Activated T-cell treated with anti-CD3 and anti-CD28 coated beads for 4 hours (primary cell): ENCODE results near the gene DIPK2B.

Experiments used
- DNase-seq: peaks from one replicate; pipeline ENCODE4 v3.0.0-alpha.2; 2020

DIPK2B gene, protein sequence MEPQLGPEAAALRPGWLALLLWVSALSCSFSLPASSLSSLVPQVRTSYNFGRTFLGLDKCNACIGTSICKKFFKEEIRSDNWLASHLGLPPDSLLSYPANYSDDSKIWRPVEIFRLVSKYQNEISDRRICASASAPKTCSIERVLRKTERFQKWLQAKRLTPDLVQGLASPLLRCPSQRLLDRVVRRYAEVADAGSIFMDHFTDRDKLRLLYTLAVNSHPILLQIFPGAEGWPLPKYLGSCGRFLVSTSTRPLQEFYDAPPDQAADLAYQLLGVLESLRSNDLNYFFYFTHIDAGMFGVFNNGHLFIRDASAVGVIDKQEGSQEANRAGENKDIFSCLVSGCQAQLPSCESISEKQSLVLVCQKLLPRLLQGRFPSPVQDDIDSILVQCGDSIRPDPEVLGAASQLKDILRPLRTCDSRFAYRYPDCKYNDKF

GRCh38 chrX:45200741-45201234, at the start of gene DIPK2B:
TSS of gene DIPK2B (minus strand) at chrX:45200876. CDS start at chrX:45200826, 50 bp downstream.
- DNase-seq, result no peak

DNA sequence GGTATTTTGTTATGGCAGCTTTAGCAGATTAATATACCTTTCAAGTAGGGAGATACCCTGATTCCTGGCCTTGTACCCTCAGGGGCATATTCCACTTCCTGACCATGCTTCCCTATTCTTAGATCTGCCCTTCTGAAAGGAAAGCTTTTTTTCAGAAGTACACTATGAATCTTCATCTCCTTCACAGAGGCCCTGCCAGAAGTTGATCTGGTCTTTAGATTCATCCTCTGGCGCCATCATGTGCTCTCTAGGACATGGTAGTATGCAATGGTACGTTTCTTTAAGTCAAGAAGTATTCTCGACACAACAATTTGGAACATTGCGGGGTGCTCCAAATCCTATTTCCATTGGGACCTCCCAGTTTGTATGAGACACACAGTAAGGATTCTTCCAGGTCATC, 39.6 kb upstream of the DIPK2B start:
- no peak for DNase-seq

- DNase-seq, result no peak
Observed at GRCh38 chrX:45238489-45238888, 37.8 kb upstream of the DIPK2B start.

GRCh38 chrX:45233531-45233930, 32.9 kb upstream of the DIPK2B start:
- no peak for DNase-seq

- DNase-seq, result no peak
Observed at GRCh38 chrX:45232139-45232538, 31.5 kb upstream of the DIPK2B start.

GRCh38 chrX:45230410-45230809, 29.7 kb upstream of the DIPK2B start:
- no peak for DNase-seq

GRCh38 chrX:45229348-45229747, 28.7 kb upstream of the DIPK2B start:
- DNase-seq, result no peak

- DNase-seq, result no peak
Observed at GRCh38 chrX:45228126-45228525, 27.4 kb upstream of the DIPK2B start.

DNA sequence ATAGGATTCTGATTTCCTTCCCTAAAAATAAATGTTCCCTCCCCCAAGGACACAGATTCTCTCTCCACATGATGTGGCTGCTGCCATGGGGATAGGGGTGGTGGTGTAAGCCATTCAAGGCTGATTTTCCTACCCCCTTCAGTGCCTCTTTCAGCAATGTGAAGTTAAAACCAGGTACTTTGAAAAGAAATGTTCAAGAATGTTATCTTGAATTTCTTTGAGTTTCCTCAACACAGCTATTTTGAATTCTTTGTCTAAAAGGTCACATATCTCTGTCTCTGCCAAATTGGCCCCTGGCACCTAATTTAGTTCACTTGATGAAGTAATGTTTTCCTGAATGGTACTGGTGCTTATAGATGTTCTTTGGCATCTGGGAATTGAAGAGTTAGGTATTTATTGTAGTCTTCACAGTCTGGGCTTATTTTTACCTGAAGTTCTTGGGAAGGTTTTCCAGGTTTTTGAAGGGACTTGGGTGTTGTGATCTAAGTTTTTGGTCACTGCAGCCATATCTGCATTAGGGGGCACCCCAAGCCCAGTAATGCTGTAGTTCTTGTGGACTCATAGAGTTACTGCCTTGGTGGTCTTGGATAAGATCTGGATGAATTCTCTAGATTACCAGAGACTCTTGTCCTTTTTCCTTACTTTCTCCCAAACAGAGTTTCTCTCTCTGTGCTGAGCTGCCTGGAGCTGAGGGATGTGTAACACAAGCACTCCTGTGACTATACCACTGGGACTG, 7.6 kb upstream of the DIPK2B start:
- DNase-seq, result no peak

- DNase-seq, result no peak
Observed at GRCh38 chrX:45202171-45202570, 1.5 kb upstream of the DIPK2B start.

GRCh38 chrX:45198706-45199105, 2.0 kb downstream of the DIPK2B start:
- DNase-seq, result no peak

DNA sequence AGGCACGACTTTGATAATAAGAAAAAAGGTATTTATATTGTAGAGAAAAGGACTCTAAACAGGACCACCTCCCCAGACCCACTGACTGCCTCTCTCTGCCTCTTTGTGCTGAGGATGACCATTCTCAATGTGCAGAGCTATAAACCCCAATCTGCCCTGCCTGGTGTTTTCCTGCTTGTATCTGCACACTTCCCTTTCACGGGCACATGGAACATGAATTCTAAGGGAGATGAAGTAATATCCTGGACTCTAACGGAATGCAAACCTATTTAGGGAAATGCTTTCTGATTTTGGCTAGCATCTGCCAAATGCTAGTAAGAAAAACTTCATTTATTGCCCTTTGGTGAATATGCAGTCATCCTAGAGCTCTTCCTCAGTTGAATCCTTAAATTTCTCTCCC, 2.4 kb downstream of the DIPK2B start:
- DNase-seq, result no peak

DNA sequence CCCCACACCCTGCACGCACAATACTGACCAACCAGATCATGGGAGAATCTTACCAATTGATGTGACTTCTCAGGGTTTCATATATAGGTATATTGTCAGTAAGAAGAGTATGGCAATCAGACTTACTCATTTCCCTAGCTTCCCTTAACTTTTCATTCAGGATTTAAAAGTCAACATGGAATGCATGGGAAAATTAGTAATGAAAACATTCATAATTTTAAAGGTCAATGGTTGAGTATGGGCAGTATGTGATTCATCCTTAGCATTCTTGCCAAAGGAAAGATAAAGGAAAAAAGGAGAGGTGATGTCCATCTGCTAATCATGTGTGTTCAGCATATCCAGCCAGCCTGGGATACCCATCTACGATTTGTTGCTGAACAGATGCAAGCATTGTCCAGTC, 4.0 kb downstream of the DIPK2B start:
- no peak for DNase-seq

DNA sequence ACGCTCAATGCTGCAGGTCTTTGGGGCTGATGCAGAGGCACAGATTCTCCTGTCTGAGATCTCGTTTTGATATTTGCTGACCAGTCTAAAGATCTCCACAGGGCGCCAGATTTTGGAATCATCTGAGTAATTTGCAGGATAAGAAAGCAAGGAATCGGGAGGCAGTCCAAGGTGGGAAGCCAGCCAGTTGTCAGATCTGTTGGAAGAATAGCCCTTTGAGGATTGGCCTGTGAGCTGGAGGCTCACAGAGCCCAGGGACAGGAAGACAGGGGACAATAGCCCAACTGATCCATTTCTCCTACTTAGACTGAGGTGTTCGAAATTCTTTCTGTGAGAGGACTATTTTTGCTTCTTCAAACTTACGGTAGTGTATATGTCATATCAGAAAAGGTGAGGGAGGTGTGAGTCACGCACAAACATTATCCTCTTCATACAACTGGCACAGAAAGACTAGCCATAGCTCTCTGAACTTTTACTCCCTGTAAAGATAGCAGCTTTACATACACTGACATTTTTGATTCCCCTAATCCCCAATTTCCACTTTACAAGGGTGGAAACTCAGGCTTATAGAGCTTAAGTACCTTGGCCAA, 8.8 kb downstream of the DIPK2B start:
- DNase-seq, result no peak

DNA sequence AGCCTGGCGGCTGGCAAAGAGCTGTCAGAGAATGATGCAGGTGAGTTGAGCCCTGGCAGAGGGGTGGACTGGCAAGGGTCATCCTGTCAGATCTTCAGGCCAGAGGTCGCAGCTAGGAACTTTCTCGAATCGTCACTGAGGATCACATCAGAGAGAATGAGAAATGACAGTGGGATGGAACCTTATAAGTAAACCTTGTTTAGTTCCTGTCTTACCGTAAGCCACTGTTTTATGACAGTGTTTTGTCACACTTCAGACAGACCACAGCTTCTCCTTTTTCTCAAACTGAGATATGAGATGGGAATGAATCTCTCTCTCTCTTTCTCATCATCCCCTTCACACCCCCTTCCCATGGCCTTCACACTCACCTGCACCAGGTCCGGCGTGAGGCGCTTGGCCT, 9.3 kb downstream of the DIPK2B start:
- DNase-seq, result no peak

- no peak for DNase-seq
Observed at GRCh38 chrX:45187731-45188130, 12.9 kb downstream of the DIPK2B start.

DNA sequence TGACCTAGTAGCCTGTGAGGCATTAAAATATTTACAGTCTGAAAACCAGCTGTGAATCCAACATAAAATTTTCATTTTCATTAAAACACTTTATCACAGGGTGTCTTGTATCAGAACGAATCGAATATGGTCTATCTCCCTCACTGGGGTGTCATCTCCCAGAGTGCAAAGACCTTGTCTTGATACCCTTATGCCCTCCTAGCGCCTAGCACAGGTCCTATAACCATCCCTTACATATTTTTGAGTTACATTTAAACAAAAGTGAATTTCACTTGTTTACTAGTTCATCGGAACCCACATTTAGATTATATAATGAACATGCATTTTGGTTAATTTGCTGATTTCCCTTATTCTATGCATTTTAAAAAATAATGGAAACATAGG, 14.0 kb downstream of the DIPK2B start:
- no peak for DNase-seq

GRCh38 chrX:45184211-45184610, 16.5 kb downstream of the DIPK2B start:
- no peak for DNase-seq

DNA sequence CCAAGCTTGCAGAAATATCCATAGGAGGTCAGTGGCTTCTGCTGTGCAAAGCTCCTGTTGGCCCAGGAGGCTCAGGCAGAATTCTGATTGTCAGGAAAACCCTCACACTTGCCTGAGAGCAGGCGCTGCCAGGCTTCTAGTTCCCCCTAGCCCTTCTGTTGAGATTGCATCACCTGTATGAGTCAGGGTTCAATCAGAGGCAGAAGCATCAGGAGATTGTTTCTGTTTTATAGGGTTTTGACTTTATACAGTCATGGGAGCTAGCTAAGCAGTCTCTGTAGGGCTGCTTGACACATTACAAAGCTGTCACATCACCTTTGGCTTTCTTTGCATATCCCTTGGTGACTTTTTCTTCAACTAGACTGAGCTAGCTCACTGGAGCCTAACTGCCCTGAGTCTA, 27.8 kb downstream of the DIPK2B start:
- DNase-seq, result no peak

DNA sequence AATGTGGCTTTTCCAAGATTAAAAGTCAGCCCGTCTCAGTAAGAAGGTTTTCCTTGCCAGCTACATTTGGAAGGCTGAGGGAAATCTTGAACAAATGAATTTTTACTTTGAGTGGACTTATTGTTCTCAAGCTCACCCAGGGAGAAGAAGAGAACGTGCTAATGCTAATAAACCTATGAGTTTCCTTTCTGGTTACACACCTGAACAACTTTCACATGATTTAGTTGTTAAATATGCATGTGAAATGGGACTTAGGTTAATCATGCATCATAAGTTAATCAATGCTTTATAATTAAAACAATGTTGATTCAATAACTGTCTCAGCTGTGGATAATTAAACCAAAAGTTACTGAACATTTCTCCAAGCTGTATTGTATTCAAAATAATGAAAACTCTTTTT, 33.9 kb downstream of the DIPK2B start:
- no peak for DNase-seq

GRCh38 chrX:45165726-45166125, 35.0 kb downstream of the DIPK2B start:
- no peak for DNase-seq

GRCh38 chrX:45164995-45165394, 35.7 kb downstream of the DIPK2B start:
- DNase-seq, result no peak

GRCh38 chrX:45164021-45164621, 36.6 kb downstream of the DIPK2B start:
- no peak for DNase-seq
